Neutrophil (primary cell): ENCODE results near the gene PCNT.

ENCODE experiments used
- H3K27ac ChIP-seq: fragments of 200-600 bp; sonication (generic); 2 replicates; pipeline ENCODE4 v1.5.1; 2016; ENCODE audit warnings: mild to moderate bottlenecking, moderate library complexity
- H3K27me3 ChIP-seq: fragments of 200-600 bp; sonication (generic); 2 replicates; pipeline ENCODE4 v1.6.0; 2016; ENCODE audit warnings: mild to moderate bottlenecking
- H3K36me3 ChIP-seq: fragments of 200-600 bp; sonication (generic); 2 replicates; pipeline ENCODE4 v1.5.1; 2017
- H3K4me1 ChIP-seq, 2 experiments: fragments of 200-600 bp in 1 of 2; sonication (generic) in 1 of 2; 1 replicate in 1 of 2; 2 replicates in 1 of 2; pipeline versions ENCODE4 v1.5.1 to v1.6.1; 2013 to 2016; ENCODE audit warnings: low read depth in 1 of 2, low read length in 1 of 2, mild to moderate bottlenecking in 1 of 2, moderate library complexity in 1 of 2; ENCODE audit not compliant: control insufficient read depth in 1 of 2, insufficient read depth in 1 of 2
- H3K4me3 ChIP-seq, 2 experiments: fragments of 200-600 bp in 1 of 2; sonication (generic) in 1 of 2; 1 replicate in 1 of 2; 2 replicates in 1 of 2; pipeline ENCODE4 v1.5.1; 2013 to 2016; ENCODE audit warnings: low read depth in 1 of 2, low read length in 1 of 2, mild to moderate bottlenecking in 1 of 2, moderate library complexity in 1 of 2
- H3K9me3 ChIP-seq: fragments of 200-600 bp; sonication (generic); 2 replicates; pipeline ENCODE4 v1.5.1; 2016
- CTCF ChIP-seq: fragments of 200-600 bp; sonication (generic); IDR thresholded peaks from 2 replicates; pipeline ENCODE4 v1.5.1; 2016; ENCODE audit warnings: antibody characterized with exemption

PCNT gene

DNA sequence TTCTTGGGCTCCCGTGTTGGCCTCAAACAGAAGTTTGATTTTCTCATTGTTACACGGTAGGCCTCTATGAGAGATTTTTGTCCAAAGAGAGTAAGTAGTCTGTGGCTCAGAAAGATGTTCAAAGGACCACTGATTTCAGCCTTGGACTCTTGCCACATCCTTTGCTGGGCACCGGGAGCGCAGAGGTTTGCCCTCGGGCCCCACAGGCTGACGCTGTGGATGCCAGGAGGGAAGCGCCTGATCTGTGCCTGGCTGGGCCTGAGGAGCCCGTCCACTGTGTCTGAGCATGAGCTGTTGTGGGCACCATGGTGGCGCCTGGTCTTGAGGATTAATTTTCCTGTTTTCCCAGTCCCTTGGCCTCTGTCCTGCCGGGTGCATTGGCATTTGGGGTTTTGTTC, 52.3 kb downstream of the PCNT start:
- TF ChIP-seq CTCF = no peak
- no peaks in the 10 kb centered on the region for H3K9me3 ChIP-seq
- H3K36me3 ChIP-seq = peaks cover 21% of the 10 kb centered on the region
- no peaks in the 10 kb centered on the region for H3K27me3 ChIP-seq
- H3K4me1 ChIP-seq = no peaks in the 10 kb centered on the region
- H3K27ac ChIP-seq = no peak overlapping the region
- H3K4me3 ChIP-seq = no peak overlapping the region

- Histone ChIP-seq H3K4me1 (no peaks in the 10 kb centered on the region), H3K9me3 (no peaks in the 10 kb centered on the region), H3K36me3 (peaks cover 18% of the 10 kb centered on the region), H3K4me3 (no peak overlapping the region), H3K27ac (no peak overlapping the region), H3K27me3 (no peaks in the 10 kb centered on the region)
- TF ChIP-seq CTCF = no peak
These were observed 53.0 kb downstream of the PCNT start for GRCh38 chr21:46376856-46377453.

DNA sequence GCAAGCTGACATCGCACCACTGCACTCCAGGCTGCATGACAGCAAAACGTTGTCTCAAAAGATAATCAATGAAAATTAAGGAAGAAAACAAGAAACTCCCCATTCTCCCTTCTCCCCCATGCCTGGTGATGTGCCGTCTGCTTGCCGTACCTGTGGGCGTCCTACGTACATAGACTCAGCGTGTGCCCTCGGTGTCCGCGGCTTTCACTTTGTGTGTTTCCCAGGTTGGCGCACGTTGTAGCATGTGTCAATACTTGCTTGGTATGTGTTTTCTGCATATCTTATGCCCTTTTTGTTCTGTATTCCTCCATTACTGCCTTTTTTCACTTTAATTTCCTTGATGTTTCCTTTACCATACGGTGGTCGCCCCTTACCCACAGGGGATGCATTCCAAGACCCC, 53.8 kb downstream of the PCNT start:
- Histone ChIP-seq H3K27ac (no peak overlapping the region), H3K27me3 (no peaks in the 10 kb centered on the region), H3K4me1 (no peaks in the 10 kb centered on the region), H3K36me3 (peaks cover 14% of the 10 kb centered on the region), H3K4me3 (no peak overlapping the region), H3K9me3 (no peaks in the 10 kb centered on the region)
- no peak for TF ChIP-seq CTCF

GRCh38 chr21:46379105-46379504, 55.1 kb downstream of the PCNT start:
- no peak for TF ChIP-seq CTCF
- Histone ChIP-seq H3K4me3 (no peak overlapping the region), H3K9me3 (no peaks in the 10 kb centered on the region)

DNA sequence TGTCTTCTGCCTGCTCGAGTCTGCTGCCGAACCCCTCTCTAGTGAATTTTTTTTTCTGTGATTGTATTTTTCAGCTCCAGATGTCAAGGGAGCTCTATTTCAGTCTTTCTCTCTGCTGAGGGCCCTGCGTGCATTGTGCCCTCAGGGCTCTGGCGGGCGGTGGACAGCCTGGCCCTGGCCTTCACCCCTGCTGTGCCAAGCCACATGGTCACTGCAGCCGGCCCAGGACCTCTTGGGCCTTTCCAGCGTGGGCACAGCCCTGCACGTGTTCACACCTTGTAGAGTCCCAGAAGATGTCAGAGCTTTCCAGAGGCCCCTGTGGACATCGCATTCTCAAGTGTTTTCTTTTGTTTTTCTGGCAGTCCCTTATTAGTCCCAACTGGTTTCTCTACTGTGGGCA, 55.7 kb downstream of the PCNT start:
- H3K27me3 ChIP-seq = no peaks in the 10 kb centered on the region
- no peak overlapping the region for H3K27ac ChIP-seq
- no peak for TF ChIP-seq CTCF
- H3K36me3 ChIP-seq = peaks cover 11% of the 10 kb centered on the region
- H3K9me3 ChIP-seq = no peaks in the 10 kb centered on the region
- H3K4me1 ChIP-seq = no peaks in the 10 kb centered on the region
- no peak overlapping the region for H3K4me3 ChIP-seq

More at GRCh38 chr21:46379105-46379504, 55.1 kb downstream of the PCNT start:
- Histone ChIP-seq H3K27ac (no peak overlapping the region), H3K36me3 (peaks cover 14% of the 10 kb centered on the region), H3K4me1 (no peaks in the 10 kb centered on the region), H3K27me3 (no peaks in the 10 kb centered on the region)

- no peak for TF ChIP-seq CTCF
- H3K27ac ChIP-seq = no peak overlapping the region
- no peaks in the 10 kb centered on the region for H3K4me1 ChIP-seq
- peaks cover 26% of the 10 kb centered on the region for H3K36me3 ChIP-seq
- H3K9me3 ChIP-seq = no peaks in the 10 kb centered on the region
- no peak overlapping the region for H3K4me3 ChIP-seq
- no peaks in the 10 kb centered on the region for H3K27me3 ChIP-seq
These were observed 57.6 kb downstream of the PCNT start for GRCh38 chr21:46381541-46381940.
